GM21390 (cell line): ENCODE results near the gene C1orf185.
"Not testable (repeated sequence)": the region's sequence is repeated elsewhere in the genome, so short reads cannot be mapped to it uniquely, and the experiment has no call there.

Source experiments
- ATAC-seq: cut with Tn5 transposase; IDR thresholded peaks from one replicate; pipeline ENCODE4 v1.9.1; 2021; ENCODE audit not compliant: unreplicated experiment

C1orf185 gene

DNA sequence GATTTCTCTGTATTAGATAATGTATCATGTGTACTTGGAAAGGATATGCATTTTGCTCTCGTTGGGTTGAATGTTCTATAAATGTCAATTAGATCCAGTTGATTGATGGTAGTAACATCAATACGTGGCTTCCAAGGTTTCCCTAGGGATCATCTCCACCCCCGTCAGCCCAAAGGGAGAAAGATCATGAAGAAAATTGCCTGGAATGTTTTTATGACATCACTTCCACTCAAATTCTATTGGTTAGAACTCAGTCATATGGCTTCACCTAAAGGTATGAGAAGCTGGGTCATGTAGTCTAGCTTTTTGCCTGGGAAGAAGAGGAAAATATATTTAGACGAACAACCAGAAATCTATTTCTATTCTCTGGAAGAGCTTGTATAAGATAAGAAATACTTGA lies at the start of gene C1orf185:
Gene C1orf185, plus strand, starts transcription at position 253 of the 400 bp plus-strand sequence. Its CDS starts 6 bp downstream, at position 259.
- ATAC-seq: no peak

DNA sequence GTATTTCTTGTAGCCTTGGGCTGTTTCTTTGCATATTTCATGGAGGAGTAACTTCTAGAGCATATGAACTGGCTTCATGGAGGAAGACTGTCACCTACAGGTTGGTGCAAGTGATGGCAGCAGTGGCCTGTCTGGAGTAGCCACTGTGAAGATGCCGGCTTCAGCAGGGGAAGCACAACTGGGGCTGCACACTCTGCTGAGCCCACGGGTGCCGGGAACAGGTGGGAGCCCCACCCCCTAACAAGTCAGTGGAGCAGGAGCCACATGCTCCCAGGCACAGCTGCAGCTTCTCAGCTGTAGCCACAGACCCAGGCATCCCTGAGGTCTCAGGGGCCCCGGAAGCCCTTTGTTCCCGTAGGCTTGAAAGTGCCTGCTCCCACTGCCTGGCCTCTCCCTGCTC lies 43.2 kb upstream of the C1orf185 start:
- no peak for ATAC-seq

DNA sequence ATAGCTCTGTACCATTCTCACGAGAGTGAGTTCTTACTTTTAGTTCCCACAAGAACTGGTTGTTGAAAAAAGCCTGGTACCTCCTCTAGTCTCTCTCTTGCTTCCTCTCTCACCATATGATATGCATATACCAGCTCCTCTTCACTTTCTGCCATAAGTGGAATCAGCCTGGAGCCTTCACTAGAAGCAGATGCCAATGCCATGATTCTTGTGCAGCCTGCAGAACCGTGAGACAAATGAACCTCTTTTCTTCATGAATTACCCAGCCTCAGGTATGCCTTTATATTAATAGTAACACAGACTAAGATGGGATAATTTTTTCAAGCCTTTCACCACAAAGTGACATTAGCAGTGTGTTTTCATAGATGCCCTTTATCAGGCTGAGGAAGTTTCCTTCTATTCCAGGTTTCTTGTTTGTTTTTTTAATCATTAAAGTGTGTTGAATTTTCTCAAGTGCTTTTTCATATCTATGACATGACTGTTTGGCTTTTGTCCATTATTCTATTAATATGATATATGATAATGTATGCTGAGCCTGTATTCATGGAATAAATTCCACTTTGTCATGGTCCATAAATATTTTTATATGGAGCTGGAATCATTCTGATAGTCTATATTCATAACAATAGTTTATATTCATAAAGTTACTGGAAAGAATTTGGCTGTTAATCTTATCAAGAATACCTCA lies 40.7 kb upstream of the C1orf185 start:
- no peak for ATAC-seq

DNA sequence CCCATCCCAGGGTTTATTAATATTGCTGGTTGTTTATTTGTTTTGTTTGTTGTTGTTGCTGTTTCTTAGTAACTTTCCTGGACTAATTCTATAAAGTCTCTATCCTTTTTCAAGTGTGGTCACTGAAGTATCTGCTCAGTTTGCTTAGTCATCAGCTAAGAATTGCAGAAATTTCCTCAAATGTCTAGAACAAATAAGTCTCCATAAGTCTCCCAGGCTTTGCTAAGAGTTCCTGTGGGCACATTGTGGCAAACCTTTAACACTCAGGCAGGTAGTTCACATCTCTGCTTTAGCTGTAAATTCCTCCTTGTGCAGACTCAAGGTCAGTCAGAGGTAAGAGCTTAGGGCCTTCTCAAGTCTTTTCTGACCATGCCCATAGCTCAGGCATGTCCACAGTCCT lies 38.9 kb upstream of the C1orf185 start:
- ATAC-seq: no peak

DNA sequence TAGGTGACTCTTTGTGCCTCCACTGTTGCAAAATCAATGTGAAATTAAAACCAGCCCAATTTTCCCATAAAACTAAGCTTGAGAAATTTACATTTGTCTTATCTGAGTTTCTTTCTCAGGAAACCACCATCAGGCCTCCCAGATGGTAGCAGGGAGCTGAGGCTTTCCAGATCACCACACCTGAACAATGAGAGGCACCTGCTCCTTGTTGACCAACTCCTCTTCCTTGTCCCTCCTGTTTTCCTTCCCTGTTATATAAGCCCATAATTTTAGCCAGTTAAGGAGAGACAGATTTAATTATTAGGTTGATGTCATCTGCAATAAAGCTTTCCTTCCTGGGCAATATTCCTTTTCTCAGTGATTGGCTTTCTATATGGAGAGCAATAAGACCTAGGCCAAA lies 32.0 kb upstream of the C1orf185 start:
- no peak for ATAC-seq

DNA sequence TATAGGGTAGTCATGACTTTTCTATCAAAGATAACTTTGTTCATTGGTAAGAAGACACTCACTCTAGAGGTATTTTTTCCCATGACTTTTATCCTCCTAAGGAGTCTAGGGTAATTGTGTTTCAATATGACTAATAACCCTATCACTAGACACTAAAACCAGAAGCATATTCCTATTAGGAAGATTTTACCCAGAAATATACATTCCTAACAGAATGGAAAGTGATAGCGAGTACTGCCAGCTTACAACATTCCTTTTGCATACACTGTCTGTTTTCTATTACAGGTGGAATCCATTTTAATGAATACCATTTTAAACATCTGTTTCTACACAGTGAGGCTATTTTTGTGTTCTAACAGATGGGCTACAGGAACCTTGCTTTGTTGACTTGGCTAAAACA lies 31.4 kb upstream of the C1orf185 start:
- ATAC-seq: no peak

DNA sequence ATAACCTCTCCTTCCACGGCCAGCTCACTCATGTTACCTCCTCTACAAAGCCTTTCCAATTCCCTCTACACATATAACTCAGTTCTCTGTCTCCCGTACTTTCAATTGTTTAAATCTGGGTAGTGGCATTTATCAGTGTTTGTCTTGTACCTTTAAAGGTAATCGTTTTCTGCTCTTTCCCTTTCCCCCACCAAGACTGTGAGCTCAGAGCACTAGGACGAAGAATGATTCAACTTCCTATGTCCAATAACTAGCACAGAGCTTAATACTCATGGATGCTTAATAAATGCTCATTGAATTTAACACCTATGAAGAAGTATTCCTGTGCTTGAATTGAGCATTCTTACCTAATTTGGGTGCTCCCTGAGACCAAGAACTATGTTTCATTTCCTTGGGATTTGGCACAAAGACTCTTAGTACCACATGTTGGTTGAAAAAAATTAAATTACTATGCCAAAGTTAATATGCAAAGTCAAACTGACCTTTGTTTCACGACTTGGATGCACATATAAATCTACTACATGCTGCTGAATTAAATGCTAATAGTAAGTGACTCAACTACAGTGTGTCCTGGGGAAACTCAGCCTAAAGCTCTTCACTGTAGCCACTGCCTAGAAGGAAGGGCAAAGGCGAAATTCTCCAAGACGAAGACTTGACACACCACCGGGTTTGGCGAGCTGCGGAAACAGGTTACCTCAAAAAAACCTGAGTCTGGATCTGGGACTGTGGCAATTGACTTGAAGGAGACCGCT lies 30.6 kb upstream of the C1orf185 start:
- ATAC-seq: no peak

DNA sequence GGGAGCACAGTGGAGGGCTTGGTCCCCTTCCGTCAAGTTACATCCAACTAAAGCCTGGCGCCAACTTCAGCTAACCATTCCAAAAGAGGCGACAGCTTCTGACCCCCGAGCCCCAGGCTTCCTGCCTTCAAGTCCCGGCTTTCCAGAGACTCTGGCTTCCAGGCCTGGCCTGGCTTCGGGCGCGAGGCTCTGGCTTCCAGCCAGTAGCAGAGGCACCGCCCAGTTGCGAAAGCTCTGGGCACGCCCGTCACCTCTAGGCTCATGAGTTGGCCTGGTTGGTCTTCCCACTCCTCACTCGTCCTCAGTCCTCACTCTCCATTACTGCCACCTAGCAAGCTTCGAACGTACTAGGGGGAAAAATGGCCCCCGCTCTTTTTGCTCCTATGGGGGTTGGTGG lies 30.0 kb upstream of the C1orf185 start:
- no peak for ATAC-seq

DNA sequence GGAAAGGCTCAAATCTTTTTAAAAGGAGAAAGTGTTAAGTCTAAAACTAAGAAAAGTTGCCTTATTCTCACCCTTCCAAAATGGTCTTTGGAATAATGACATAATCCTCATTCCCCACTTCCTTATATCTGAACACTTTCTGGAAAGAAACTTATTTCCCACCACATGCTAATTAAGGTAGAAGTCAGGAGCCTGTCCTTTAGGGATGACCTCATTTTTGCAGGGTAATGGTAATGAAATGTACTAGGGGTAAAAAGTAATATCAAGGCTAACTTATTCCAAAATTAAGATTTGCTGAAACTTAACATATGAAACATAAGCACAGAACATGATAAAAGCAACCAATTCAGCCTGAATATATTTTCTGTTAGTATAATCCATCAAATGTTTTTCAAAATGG lies 29.4 kb upstream of the C1orf185 start:
- ATAC-seq: no peak

DNA sequence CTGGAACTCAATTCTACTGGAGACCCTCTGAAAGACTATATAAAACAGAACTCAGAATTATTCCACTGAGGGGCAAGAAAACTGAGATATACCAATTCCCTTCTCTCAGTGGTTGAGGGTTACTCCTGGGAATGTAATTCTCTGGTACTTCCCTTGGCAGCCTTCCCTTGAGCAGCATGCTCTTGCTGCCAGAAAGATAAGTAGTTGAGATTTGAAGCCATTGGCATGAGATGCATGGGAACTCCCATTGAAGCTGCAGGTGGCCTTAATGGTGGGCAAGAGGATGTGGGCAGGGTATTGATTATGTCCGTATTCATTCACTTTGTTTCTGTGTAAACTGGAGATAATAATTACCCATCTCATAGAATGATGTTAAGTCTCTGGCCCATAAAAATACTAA lies 28.6 kb upstream of the C1orf185 start:
- ATAC-seq: no peak

DNA sequence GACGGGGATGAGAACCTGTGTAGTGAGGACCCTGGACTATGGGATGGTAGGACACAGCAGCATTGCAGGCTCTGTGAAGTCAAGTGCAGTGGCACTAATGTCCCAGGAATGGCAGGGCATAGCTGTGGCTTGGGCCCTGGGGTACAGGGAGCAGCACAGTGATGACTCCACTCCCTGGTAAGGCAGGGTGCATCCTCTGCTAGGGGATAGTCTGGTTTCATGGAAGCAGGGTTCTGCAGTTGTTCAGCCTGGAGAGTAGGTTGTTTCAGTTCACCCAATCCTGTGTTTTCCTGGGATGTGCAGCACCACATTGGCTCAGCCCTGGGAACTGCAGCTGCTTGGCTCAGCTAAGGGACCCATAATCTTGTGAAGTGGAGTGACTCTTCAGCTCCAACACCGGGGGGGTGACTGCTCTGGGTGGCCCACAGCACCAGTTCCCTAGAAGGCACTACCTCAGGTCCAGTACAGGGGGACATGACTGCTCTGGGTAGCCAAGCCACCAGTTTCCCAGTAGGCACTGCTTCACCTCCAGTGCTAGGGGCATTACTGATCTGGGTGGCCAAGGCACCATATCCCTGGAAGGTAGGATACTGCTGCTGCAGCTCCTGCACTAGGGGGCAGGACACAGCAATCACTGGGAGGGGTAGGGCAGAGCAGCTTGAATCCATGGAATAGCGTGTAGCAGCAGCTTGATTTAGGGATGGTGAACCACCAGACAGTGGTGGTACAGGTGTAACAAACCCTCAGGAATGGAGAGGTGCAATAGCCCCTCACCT lies 15.3 kb upstream of the C1orf185 start:
- no peak for ATAC-seq

DNA sequence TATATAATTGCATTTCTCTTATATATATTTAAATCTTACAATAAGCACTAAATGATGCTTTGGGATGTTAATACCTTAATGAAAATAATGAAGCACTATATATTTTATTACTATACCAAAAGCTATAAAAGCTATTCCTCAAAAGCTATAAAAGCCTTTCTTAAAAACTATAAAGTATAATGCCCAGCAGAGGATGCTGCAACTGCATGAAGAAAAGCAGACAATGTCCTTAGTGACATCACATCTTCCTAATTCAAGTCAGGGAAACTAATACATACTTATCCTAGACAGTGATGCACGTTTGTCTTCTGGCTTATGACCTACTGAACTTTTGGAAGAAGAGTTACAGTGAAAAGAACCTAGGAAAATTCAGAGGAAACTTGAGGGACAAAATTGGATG lies 13.6 kb upstream of the C1orf185 start:
- no peak for ATAC-seq

DNA sequence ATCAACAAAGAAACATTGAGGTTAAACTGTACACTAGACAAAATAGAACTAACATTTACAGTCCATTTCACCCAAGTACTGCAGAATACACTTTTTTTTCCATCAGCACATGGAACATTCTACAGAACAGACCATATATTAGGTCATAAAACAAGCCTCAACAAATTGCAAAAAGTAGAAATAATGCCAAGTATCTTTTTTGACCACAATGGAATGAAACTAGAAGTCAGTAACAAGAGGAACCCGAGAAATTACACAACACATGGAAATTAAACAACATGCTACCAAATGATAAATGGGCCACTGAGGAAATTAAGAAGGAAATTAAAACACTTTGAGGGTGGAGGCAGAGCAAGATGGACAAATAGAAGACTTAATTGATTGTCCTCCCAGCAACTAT lies 8.4 kb upstream of the C1orf185 start:
- ATAC-seq: no peak

DNA sequence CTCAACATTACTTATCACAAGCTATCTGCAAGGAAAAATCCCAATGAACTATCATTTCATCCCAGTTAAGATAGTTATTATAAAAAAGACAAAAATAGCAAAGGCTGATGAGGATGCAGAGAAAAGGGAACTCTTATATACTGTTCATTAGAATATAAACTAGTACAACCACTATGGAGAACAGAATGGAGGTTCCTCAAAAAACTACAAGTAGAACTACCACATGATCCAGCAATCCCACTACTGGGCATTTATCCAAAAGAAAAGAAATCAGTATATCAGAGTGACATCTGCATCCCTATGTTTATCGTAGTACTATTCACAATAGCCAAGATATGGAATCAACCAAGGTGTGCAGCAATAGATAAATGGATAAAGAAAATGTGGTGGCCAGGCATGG lies 4.9 kb upstream of the C1orf185 start:
- no peak for ATAC-seq

DNA sequence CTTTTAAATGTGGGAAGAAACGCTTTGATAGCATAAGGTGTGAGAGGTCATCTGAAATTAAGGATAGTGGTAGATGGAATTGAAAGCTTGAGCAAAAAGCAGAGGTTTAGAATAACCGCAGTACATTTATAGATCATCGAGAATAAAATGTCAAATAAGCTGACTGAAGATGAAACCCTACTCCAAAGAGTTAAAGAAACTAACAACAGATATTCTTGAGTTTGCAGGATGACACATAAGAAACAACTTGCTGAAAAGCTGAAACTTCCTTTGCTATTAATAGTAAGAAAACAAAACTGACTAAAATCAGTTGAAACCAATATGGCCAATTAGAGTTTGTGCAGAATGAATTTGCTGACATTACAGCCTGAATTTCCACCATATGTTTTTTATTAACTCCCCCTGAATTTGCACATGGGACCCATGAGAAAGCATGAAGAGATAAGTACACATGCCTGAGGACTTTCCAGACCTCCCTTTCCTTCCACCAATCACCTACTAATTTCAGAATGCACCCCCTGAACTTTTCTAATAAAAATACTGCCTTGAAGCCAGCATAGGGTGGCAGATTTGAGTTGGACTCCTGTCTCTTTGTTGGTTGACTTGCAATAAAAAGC lies 1.7 kb upstream of the C1orf185 start:
- peak; percentile 79 for ATAC-seq

DNA sequence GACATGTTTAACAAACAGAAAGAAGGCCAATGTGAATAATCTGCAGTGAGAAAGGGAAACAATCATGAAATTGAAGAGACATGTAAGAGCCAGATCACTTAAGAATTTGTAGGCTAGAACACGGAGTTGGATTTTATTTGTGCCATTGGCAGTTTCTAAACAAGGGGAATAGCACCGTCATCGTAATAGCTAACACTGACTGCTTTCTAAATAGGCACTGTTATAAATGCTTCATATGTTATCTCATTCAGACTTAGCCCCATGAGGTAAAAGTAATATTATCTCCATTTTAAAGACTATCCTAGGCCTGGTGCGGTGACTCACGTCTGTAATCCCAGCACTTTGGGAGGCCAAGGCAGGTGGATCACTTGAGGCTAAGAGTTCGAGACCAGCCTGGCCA lies 12.1 kb downstream of the C1orf185 start:
- ATAC-seq: no peak

DNA sequence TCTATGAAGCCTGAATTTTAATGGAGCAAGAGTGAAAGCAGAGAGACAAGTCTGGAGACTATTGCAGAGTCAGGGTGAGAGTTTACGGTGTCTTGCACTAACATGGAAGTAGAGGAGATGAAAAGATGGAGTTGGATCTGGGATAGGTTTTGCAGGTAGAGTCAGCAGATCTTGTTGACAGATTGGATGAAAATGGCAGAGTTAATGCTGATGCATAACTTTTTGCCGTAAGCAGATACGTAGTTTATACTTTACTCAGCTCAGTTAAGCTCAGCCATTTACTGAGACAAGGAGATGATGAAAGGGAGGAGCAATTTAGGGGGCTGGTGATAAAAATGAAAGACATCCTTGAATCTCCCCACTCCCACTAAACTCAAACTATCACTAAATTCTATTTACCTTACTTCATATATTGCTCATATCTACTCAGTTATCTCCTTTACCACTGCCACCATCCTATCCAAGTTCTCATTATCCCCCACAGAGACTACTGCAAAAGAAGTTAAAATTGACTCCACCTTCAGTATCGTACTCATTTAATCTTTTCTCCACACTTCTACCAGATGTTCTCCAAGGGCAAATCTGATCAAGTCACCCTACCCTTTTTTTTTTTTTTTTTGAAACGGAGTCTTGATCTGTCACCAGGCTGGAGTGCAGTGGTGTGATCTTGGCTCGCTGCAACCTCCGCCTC lies 13.8 kb downstream of the C1orf185 start:
- ATAC-seq: no peak

DNA sequence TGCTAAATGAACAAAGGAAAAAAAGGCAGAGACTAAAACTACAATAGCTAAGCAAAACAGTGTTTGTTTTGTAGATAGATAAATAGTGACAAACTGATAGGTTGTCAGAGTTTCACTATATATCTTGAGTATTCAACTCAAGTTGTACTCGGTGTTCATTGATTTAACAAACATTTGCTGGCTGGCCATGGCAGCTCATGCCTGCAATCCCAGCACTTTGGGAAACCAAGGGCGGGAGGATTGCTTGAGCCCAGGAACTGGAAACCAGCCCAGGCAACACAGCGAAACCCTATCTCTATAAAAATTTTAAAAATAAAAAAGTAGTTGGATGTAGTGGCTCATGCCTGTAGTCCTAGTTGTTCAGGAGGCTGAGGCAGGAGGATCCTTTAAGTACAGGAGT lies 17.3 kb downstream of the C1orf185 start:
- ATAC-seq: no peak

DNA sequence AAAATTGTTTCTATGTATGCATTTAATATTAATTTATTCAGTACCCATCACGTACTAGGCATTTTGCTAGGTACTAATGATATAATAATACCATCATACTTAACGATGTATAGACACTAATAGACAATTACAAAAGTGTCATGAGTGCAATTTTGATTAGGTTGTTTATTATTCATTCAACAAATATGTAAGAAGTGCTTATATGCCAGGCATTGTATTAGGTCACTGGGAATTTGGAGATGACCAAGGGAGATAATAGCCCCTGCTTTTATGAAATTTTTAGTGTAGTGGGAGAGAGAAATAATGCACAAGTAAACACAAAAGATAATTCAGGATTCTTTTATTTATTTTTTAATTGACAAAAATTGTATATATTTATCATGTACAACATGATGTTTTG lies 18.6 kb downstream of the C1orf185 start:
- ATAC-seq: no peak

DNA sequence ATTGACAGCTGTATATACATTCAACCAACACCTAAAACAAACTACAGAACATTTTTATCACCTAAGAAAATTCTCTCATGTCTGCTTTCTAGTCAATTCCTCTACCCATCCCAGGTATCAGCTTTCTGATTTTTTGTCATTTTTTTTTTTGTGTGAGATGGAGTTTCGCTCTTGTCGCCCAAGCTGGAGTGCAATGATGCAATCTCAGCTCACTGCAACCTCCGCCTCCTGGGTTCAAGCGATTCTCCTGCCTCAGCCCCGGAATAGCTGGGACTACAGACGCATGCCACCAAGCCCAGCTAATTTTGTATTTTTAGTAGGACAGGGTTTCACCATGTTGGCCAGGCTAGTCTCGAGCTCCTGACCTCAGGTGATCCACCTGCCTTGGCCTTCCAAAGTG lies 25.1 kb downstream of the C1orf185 start:
- ATAC-seq: not testable (repeated sequence)

DNA sequence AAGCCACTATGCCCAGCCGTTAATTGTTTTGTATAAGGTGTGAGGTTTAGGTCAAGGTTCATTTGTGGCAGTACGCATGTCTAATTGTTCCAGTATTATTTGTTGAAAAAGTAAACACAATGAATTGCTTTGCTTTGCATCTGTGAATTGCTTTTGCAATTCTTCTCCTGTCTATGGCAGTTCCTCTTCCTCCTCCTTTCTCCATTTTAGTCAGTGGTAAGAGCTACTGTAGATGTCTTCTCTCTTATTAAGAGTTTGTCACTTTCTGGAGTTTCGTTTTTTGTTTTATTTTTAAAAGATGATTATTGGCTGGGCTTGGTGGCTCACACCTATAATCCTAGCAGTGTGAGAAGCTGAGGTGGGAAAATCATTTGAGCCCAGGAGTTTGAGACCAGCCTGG lies 29.2 kb downstream of the C1orf185 start:
- ATAC-seq: no peak
